Measurements from ENCODE around the gene LRRTM4. TPM values are rescaled to one million over a fixed set of nuclear protein-coding genes. Genes with fewer than 3 reads are reported as not detected.
"Not testable (repeated sequence)": the region's sequence is repeated elsewhere in the genome, so short reads cannot be mapped to it uniquely, and the experiment has no call there.

Gene LRRTM4
- polyA plus RNA-seq, 2 of the 4 experiments (the other 2 are of a cell fraction): 0.03 TPM; not detected in 1

DNA sequence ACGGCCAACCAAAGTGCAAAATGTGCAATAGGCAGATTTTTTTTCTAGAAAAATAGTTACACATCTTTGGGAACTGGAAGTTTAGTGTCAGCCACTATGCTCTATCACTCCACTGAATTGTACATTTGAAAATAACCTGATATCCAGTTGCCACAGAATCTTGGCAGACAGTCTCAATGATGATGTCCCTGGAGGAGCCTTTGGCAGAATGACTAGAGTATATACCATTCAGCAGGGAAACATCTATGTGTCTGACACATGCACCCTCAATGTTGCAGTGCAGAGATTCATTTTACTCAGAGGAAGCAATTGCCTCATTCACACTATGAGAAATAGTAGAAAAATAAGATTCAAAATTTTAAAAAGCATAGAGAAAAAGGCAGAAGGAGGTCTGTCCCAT is 475.8 kb downstream of the LRRTM4 start:
- DNase-seq (ENCODE audit: low read depth in 1 of 2, low spot score in 1 of 2) (no peak), ATAC-seq (no peak), FAIRE-seq (no peak)
- 3% methylated on average over 1 of the region's 1 CpG for WGBS (ENCODE audit: missing lambda C conversion rate)
- no peak overlapping the region for H3K4me3 ChIP-seq
- H3K27ac ChIP-seq: no peak overlapping the region
- TF ChIP-seq HDAC2 (IDR thresholded peaks at IDR 0.05) (no peak), EHMT2 (IDR thresholded peaks at IDR 0.05; ENCODE audit: low read depth) (no peak), MYC (IDR thresholded peaks at IDR 0.05; ENCODE audit: borderline replicate concordance, low read length) (no peak), POLR2AphosphoS2 (conservative IDR thresholded peaks at IDR 0.05; ENCODE audit: low read length) (no peak), PHF8 (IDR thresholded peaks at IDR 0.05; ENCODE audit: borderline replicate concordance, low read depth) (no peak), GATA3 (IDR thresholded peaks at IDR 0.05; ENCODE audit: borderline replicate concordance) (no peak), CEBPB (IDR thresholded peaks at IDR 0.05) (no peak), SMC3 (IDR thresholded peaks at IDR 0.05) (no peak)
- TF ChIP-seq, protein P1, sequence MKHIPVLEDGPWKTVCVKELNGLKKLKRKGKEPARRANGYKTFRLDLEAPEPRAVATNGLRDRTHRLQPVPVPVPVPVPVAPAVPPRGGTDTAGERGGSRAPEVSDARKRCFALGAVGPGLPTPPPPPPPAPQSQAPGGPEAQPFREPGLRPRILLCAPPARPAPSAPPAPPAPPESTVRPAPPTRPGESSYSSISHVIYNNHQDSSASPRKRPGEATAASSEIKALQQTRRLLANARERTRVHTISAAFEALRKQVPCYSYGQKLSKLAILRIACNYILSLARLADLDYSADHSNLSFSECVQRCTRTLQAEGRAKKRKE (CRISPR knock-in tag; IDR thresholded peaks at IDR 0.05; ENCODE audit: low read depth): no peak
- TF ChIP-seq, protein P2, sequence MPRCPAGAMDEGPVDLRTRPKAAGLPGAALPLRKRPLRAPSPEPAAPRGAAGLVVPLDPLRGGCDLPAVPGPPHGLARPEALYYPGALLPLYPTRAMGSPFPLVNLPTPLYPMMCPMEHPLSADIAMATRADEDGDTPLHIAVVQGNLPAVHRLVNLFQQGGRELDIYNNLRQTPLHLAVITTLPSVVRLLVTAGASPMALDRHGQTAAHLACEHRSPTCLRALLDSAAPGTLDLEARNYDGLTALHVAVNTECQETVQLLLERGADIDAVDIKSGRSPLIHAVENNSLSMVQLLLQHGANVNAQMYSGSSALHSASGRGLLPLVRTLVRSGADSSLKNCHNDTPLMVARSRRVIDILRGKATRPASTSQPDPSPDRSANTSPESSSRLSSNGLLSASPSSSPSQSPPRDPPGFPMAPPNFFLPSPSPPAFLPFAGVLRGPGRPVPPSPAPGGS (IDR thresholded peaks at IDR 0.05): no peak
- H3K4me2 ChIP-seq: no peak overlapping the region
- ChIA-PET CTCF (no interaction called here), POLR2A (no interaction called here)
- no peaks in the 10 kb centered on the region for H3K9me3 ChIP-seq
- no peaks in the 10 kb centered on the region for H3K4me1 ChIP-seq

DNA sequence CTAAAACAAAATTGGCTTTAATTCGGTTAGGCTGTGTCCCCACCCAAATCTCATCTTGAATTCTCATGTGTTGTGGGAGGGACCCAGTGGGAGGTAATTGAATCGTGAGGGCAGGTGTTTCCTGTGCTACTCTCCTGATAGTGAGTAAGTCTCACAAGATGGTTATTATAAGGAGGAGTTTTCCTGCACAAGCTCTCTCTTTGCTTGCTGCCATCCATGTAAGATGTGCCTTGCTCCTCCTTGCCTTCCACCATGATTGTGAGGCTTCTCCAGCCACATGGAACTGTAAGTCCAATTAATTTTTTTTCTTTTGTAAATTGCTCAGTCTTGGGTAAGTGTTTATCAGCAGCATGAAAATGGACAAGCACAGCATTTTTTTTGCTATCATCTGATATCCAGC is 476.7 kb downstream of the LRRTM4 start:
- POLR2A ChIA-PET; CTCF ChIA-PET; H3K4me3 ChIP-seq; ATAC-seq; H3K9me3 ChIP-seq; FAIRE-seq; H3K27ac ChIP-seq; DNase-seq (ENCODE audit: low read depth in 1 of 2, low spot score in 1 of 2); H3K4me1 ChIP-seq; H3K4me2 ChIP-seq: not testable (repeated sequence)
- 14% methylated on average over 2 of the region's 2 CpGs for WGBS (ENCODE audit: missing lambda C conversion rate)

DNA sequence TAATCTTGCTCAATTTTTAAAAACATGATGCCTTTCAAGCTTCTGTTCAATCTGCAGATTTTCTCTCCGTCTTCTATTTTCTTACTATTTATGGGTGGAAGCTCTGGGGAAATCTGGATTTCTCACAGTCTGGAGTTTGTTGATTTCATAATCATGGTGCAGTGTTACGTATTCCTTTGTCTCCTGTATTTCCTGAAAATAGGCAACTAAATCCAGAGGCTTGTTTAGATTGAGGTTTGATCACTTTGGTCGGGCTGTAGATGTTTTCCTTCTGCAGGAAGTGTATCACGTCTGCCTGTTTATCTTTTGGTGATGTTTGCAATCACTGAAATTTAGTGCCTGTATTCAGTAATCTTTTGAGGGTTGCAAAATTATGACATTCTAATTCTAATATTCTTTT is 487.7 kb downstream of the LRRTM4 start:
- POLR2A ChIA-PET: no interaction called here
- WGBS (ENCODE audit: missing lambda C conversion rate): 3% methylated on average over 4 of the region's 4 CpGs
- H3K4me2 ChIP-seq: no peak overlapping the region

DNA sequence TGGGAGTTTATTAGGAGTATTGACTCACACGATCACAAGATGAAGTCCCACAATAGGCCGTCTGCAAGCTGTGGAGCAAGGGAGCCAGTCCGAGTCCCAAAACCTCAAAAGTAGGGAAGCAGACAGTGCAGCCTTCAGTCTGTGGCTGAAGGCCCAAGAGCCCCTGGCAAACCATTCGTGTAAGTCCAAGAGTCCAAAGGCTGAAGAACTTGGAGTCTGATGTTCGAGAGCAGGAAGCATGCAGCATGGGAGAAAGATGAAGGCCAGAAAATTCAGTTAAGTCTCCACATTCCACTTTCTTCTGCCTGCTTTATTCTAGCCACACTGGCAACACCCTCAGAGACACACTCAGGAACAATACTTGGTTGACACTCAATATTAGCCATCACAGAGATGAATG is 492.9 kb downstream of the LRRTM4 start:
- CTCF ChIA-PET: not testable (repeated sequence)

More for the DNA sequence above, 487.7 kb downstream of the LRRTM4 start:
- ATAC-seq: no peak
- TF ChIP-seq PHF8 (IDR thresholded peaks at IDR 0.05; ENCODE audit: borderline replicate concordance, low read depth) (no peak), FOSB (CRISPR knock-in tag; IDR thresholded peaks at IDR 0.05) (no peak)
- Histone ChIP-seq H3K27ac (no peak overlapping the region), H3K4me3 (no peak overlapping the region), H3K9me3 (no peaks in the 10 kb centered on the region; the same call in 1 of the 3 replicates), H3K4me1 (no peaks in the 10 kb centered on the region)
- DNase-seq (ENCODE audit: low read depth in 1 of 2, low spot score in 1 of 2): peak in 1 of 2 experiments; percentile 1
- FAIRE-seq: no peak
- CTCF ChIA-PET: no interaction called here

DNA sequence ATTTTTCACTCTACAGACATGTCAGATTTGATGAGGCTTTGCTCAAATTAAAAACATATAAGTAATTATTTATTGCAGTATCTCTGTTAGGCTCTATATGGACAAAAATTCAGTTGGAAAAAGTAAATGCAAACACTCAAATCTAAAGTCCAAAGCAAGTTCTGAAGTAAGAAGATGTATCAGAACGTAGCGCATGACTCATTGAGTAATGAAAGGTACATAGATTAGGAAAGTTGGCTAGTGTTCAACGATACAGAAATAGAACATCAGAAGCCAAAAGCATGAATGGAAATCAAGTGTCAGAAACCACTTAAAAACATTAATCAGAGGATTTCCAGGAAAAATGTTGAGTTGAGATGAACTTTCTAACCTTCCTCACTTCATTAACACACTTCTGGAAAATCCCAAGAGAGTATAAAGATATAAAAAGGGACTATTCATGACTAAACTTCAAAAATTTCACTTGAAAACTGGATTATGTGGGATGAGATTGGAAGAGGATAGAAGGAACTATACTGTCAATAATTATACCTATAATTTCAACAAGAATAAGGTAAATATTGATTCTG is 494.1 kb downstream of the LRRTM4 start:
- H3K4me1 ChIP-seq: no peaks in the 10 kb centered on the region
- no peaks in the 10 kb centered on the region; the same call in 2 of the 3 replicates for H3K9me3 ChIP-seq
- DNase-seq (ENCODE audit: low read depth in 1 of 2, low spot score in 1 of 2) (no peak), FAIRE-seq (no peak), ATAC-seq (no peak)
- no peak overlapping the region for H3K27ac ChIP-seq
- H3K4me3 ChIP-seq: no peak overlapping the region
- no peak for TF ChIP-seq ZFP36 (IDR thresholded peaks at IDR 0.05; ENCODE audit: borderline replicate concordance, partially characterized antibody)
- TF ChIP-seq RARB (CRISPR knock-in tag; IDR thresholded peaks at IDR 0.05): no peak
- TF ChIP-seq, protein P3, sequence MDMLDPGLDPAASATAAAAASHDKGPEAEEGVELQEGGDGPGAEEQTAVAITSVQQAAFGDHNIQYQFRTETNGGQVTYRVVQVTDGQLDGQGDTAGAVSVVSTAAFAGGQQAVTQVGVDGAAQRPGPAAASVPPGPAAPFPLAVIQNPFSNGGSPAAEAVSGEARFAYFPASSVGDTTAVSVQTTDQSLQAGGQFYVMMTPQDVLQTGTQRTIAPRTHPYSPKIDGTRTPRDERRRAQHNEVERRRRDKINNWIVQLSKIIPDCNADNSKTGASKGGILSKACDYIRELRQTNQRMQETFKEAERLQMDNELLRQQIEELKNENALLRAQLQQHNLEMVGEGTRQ (IDR thresholded peaks at IDR 0.05): no peak
- TF ChIP-seq FOSL2 (IDR thresholded peaks at IDR 0.05): no peak
- peak; percentile 20; the same call in 1 of the 2 replicates for TF ChIP-seq FOSL2 (CRISPR knock-in tag; IDR thresholded peaks at IDR 0.05)
- CTCF ChIA-PET: no interaction called here
- H3K4me2 ChIP-seq: no peak overlapping the region
- POLR2A ChIA-PET: no interaction called here
- 12% methylated on average over 3 of the region's 3 CpGs for WGBS (ENCODE audit: missing lambda C conversion rate)

More for the DNA sequence above, 492.9 kb downstream of the LRRTM4 start:
- POLR2A ChIA-PET; H3K9me3 ChIP-seq; H3K4me1 ChIP-seq; DNase-seq (ENCODE audit: low read depth in 1 of 2, low spot score in 1 of 2); FAIRE-seq; ATAC-seq; H3K4me2 ChIP-seq; H3K4me3 ChIP-seq; H3K27ac ChIP-seq: not testable (repeated sequence)
- WGBS (ENCODE audit: missing lambda C conversion rate): 32% methylated on average over 5 of the region's 5 CpGs
